Natural killer cell (primary cell): ENCODE results near the gene VRK1. TPM values are rescaled to one million over a fixed set of nuclear protein-coding genes. Genes with fewer than 3 reads are reported as not detected.

Experiments used
- ATAC-seq, 3 donors: fragments of 150-1000 bp in 2 of 3; fragments of 200-7000 bp in 1 of 3; cut with Tn5 transposase; 1 replicate in 1 of 3; 2 replicates in 2 of 3; pipeline ENCODE4 v1.10.0; 2021; ENCODE audit warnings: mild to moderate bottlenecking in 2 of 3, moderate library complexity in 2 of 3
- DNase-seq, 2 donors: peaks; one replicate each; pipeline versions ENCODE4 v3.0.0 to v3.0.0-alpha.2; 2013 to 2021; ENCODE audit warnings: mixed read lengths in 1 of 2
- H3K27ac ChIP-seq: one replicate; pipeline ENCODE4 v1.5.1; 2013; ENCODE audit warnings: mild to moderate bottlenecking, low read length
- H3K27me3 ChIP-seq: one replicate; pipeline ENCODE4 v1.6.1; 2013; ENCODE audit warnings: low read length; ENCODE audit not compliant: control insufficient read depth, insufficient read depth
- H3K36me3 ChIP-seq: one replicate; pipeline ENCODE4 v1.6.1; 2013; ENCODE audit warnings: low read length; ENCODE audit not compliant: control insufficient read depth, insufficient read depth
- H3K4me1 ChIP-seq: one replicate; pipeline ENCODE4 v1.6.1; 2013; ENCODE audit warnings: low read length; ENCODE audit not compliant: control insufficient read depth, insufficient read depth
- H3K4me3 ChIP-seq: one replicate; pipeline ENCODE4 v1.5.1; 2013; ENCODE audit warnings: low read length
- H3K9me3 ChIP-seq: one replicate; pipeline ENCODE4 v1.6.1; 2013; ENCODE audit warnings: low read length; ENCODE audit not compliant: control insufficient read depth, insufficient read depth
- H3K27ac Mint-ChIP-seq, 2 donors: one replicate each; pipeline ENCODE4 v1.8.0; 2022; ENCODE audit warnings: mild to moderate bottlenecking in 2 of 2, mixed read lengths in 2 of 2, moderate library complexity in 1 of 2
- H3K27me3 Mint-ChIP-seq, 2 donors: one replicate each; pipeline ENCODE4 v1.8.0; 2022; ENCODE audit warnings: low read depth in 2 of 2, mixed read lengths in 2 of 2
- H3K36me3 Mint-ChIP-seq: one replicate; pipeline ENCODE4 v1.8.0; 2022; ENCODE audit warnings: mixed read lengths
- H3K4me1 Mint-ChIP-seq, 2 donors: one replicate each; pipeline ENCODE4 v1.8.0; 2022; ENCODE audit warnings: mixed read lengths in 2 of 2
- H3K4me3 Mint-ChIP-seq: one replicate; pipeline ENCODE4 v1.8.0; 2022; ENCODE audit warnings: mild to moderate bottlenecking, moderate library complexity, mixed read lengths
- H3K9me3 Mint-ChIP-seq, 2 donors: one replicate each; pipeline ENCODE4 v1.8.0; 2022; ENCODE audit warnings: mixed read lengths in 2 of 2
- CTCF ChIP-seq: fragments of 200-600 bp; IDR thresholded peaks from one replicate; pipeline ENCODE4 v1.8.0; 2022; ENCODE audit warnings: antibody characterized with exemption
- WGBS: methylation state at CpG from one replicate; pipeline ENCODE4 v1.1.7; 2013; ENCODE audit warnings: missing lambda C conversion rate; ENCODE audit not compliant: insufficient coverage; 5-methylcytosine and 5-hydroxymethylcytosine counted together
- intact Hi-C: fragments of 100-400 bp; cut with micrococcal nuclease; formaldehyde crosslinking; loops from one replicate; pipeline ENCODE4 v1.14.2; 2022
- total RNA-seq, 4 donors: library from RNA; stranded (reverse); fragments of 120-200 nt in 1 of 4; gene quantifications; one replicate each; pipeline versions ENCODE4 v1.2.3 to v1.2.4, GENCODE V29; 2013 to 2022

VRK1 gene
- total RNA-seq, 3 donors from 2014 or later (not counting 1 experiment from before 2014, with no cell fraction given), result 34.4 to 40.6 (median 37.3) TPM

GRCh38 chr14:96783043-96783914 lies 13.9 kb upstream of the VRK1 start:
- no peaks in the 10 kb centered on the region for H3K27me3 ChIP-seq
- H3K27ac ChIP-seq, result no peak overlapping the region
- no peaks in the 10 kb centered on the region for H3K9me3 Mint-ChIP-seq
- H3K36me3 Mint-ChIP-seq, result no peaks in the 10 kb centered on the region
- no peak overlapping the region for H3K27ac Mint-ChIP-seq
- peaks cover 14 to 18% of the 10 kb centered on the region in 2 donors for H3K27me3 Mint-ChIP-seq
- H3K4me1 Mint-ChIP-seq, result no peaks in the 10 kb centered on the region
- intact Hi-C loops, result no loop called here
- H3K4me1 ChIP-seq, result no peaks in the 10 kb centered on the region
- ATAC-seq, result no peak
- no peak overlapping the region for H3K4me3 Mint-ChIP-seq
- H3K4me3 ChIP-seq, result no peak overlapping the region
- no peak for DNase-seq
- TF ChIP-seq CTCF, result no peak
- H3K9me3 ChIP-seq, result no peaks in the 10 kb centered on the region
- 68% methylated on average over 8 of the region's 10 CpGs for WGBS
- H3K36me3 ChIP-seq, result no peaks in the 10 kb centered on the region

DNA sequence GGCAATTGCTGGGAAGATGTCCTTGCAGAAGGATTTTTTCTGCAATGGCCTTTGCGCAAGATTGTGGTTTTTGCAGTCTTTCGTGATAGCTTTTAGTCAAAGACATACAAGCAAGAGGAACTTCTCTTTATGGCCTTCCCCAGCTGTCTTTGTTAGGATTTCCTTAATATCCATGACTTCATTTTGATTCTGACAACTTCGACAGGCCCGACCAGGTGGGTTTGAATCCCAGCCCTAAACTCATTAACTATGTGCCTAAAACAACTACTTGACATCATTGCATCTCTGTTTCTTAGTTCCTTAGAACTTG lies 13.3 kb upstream of the VRK1 start:
- intact Hi-C loops, result no loop called here
- H3K9me3 Mint-ChIP-seq, result no peaks in the 10 kb centered on the region
- ATAC-seq (no peak), DNase-seq (no peak)
- no peak for TF ChIP-seq CTCF
- no peaks in the 10 kb centered on the region for H3K36me3 ChIP-seq
- H3K27me3 ChIP-seq, result no peaks in the 10 kb centered on the region
- no peak overlapping the region for H3K4me3 ChIP-seq
- H3K36me3 Mint-ChIP-seq, result no peaks in the 10 kb centered on the region
- no peaks in the 10 kb centered on the region for H3K4me1 ChIP-seq
- H3K27ac Mint-ChIP-seq, result no peak overlapping the region
- H3K9me3 ChIP-seq, result no peaks in the 10 kb centered on the region
- peaks cover 14 to 18% of the 10 kb centered on the region in 2 donors for H3K27me3 Mint-ChIP-seq
- no peaks in the 10 kb centered on the region for H3K4me1 Mint-ChIP-seq
- H3K27ac ChIP-seq, result no peak overlapping the region
- 15% methylated on average over 4 of the region's 4 CpGs for WGBS
- H3K4me3 Mint-ChIP-seq, result no peak overlapping the region

- intact Hi-C loops, result no loop called here
- TF ChIP-seq CTCF, result no peak
- Mint-ChIP-seq H3K27me3 (peaks cover 0 to 5% of the 10 kb centered on the region in 2 donors), H3K36me3 (no peaks in the 10 kb centered on the region), H3K4me1 (peaks cover 0 to 11% of the 10 kb centered on the region in 2 donors), H3K4me3 (no peak overlapping the region), H3K9me3 (no peaks in the 10 kb centered on the region), H3K27ac (no peak overlapping the region)
- Histone ChIP-seq H3K27ac (no peak overlapping the region), H3K9me3 (no peaks in the 10 kb centered on the region), H3K4me1 (no peaks in the 10 kb centered on the region), H3K4me3 (no peak overlapping the region), H3K27me3 (no peaks in the 10 kb centered on the region), H3K36me3 (no peaks in the 10 kb centered on the region)
- 26% methylated on average over 2 of the region's 3 CpGs for WGBS
- no peak for ATAC-seq
- no peak for DNase-seq
These were observed 7.0 kb upstream of the VRK1 start for GRCh38 chr14:96790186-96790585.

GRCh38 chr14:96790706-96791105 lies 6.5 kb upstream of the VRK1 start:
- Mint-ChIP-seq H3K27ac (no peak overlapping the region), H3K4me1 (peaks cover 0 to 11% of the 10 kb centered on the region in 2 donors), H3K4me3 (no peak overlapping the region), H3K9me3 (no peaks in the 10 kb centered on the region), H3K27me3 (peaks cover 0 to 5% of the 10 kb centered on the region in 2 donors), H3K36me3 (no peaks in the 10 kb centered on the region)
- intact Hi-C loops, result no loop called here
- no peak overlapping the region for H3K27ac ChIP-seq
- H3K36me3 ChIP-seq, result no peaks in the 10 kb centered on the region
- DNase-seq (no peak), ATAC-seq (no peak)
- H3K27me3 ChIP-seq, result no peaks in the 10 kb centered on the region
- no peak overlapping the region for H3K4me3 ChIP-seq
- TF ChIP-seq CTCF, result no peak
- no CpG with 5 or more reads among the region's 1 CpG for WGBS
- no peaks in the 10 kb centered on the region for H3K4me1 ChIP-seq
- H3K9me3 ChIP-seq, result no peaks in the 10 kb centered on the region
